Keratinocyte (primary cell): ENCODE results near the gene ALOX5.

ENCODE experiments used
- CTCF ChIP-seq, 3 experiments: IDR thresholded peaks in 1 of 3; conservative IDR thresholded peaks in 1 of 3; optimal IDR thresholded peaks in 1 of 3; 2 replicates in 2 of 3; 3 replicates in 1 of 3; pipeline versions ENCODE3 to v1.5.1; 2011; ENCODE audit warnings: low read length in 3 of 3, mild to moderate bottlenecking in 3 of 3, moderate library complexity in 2 of 3, control low read depth in 1 of 3, inconsistent platforms in 1 of 3; ENCODE audit not compliant: insufficient read depth in 2 of 3; ENCODE audit errors: extremely low read depth in 1 of 3
- EZH2 ChIP-seq: IDR thresholded peaks from one replicate; pipeline ENCODE4 v1.6.1; 2012; ENCODE audit warnings: inconsistent platforms, mild to moderate bottlenecking, low read length, moderate library complexity

- TF ChIP-seq CTCF (optimal IDR thresholded peaks at IDR 0.05 in 1 of 3, IDR thresholded peaks at IDR 0.05 in 1 of 3, conservative IDR thresholded peaks at IDR 0.05 in 1 of 3; ENCODE audit: extremely low read depth in 1 of 3, insufficient read depth in 2 of 3, low read length in 3 of 3): no peak
- no peak for TF ChIP-seq EZH2
These were observed 87.0 kb downstream of the ALOX5 start for GRCh38 chr10:45461034-45461433.
